ENCODE measurements around the gene TRAPPC8. TPM values are rescaled to one million over a fixed set of nuclear protein-coding genes. Genes with fewer than 3 reads are reported as not detected.

TRAPPC8 gene
- total RNA-seq = 36.7 and 41.6 TPM in 2 replicates

GRCh38 chr18:31942999-31943877 lies at the start of gene TRAPPC8:
Gene TRAPPC8 (minus strand): TSS chr18:31943128. CDS start chr18:31942764, 364 bp downstream.
- Mint-ChIP-seq H3K27me3 (ENCODE audit: insufficient read depth) (no peaks in the 10 kb centered on the region), H3K27ac (peak within 1 kb of the TSS; percentile 95), H3K4me3 (peak within 1 kb of the TSS; percentile 97), H3K36me3 (ENCODE audit: low read depth) (peaks cover 1% of the 10 kb centered on the region), H3K9me3 (no peaks in the 10 kb centered on the region), H3K4me1 (ENCODE audit: low read depth) (peaks cover 40% of the 10 kb centered on the region)
- peak; percentile 86 for DNase-seq (ENCODE audit: low spot score)
- intact Hi-C loops (cut with micrococcal nuclease) = loop anchor here (1.0 to 5.0 kb wide), 5 partner anchors 14 to 529 kb away; partner anchors contain the start of genes GAREM1 and RNF125

GRCh38 chr18:31990823-31991222 lies 47.9 kb upstream of the TRAPPC8 start:
- intact Hi-C loops (cut with micrococcal nuclease) = no loop called here
- H3K4me1 Mint-ChIP-seq (ENCODE audit: low read depth) = no peaks in the 10 kb centered on the region
- no peaks in the 10 kb centered on the region for H3K9me3 Mint-ChIP-seq
- H3K27me3 Mint-ChIP-seq (ENCODE audit: insufficient read depth) = peaks cover 2% of the 10 kb centered on the region
- no peak for DNase-seq (ENCODE audit: low spot score)
- H3K4me3 Mint-ChIP-seq = no peak overlapping the region
- H3K27ac Mint-ChIP-seq = no peak overlapping the region
- H3K36me3 Mint-ChIP-seq (ENCODE audit: low read depth) = no peaks in the 10 kb centered on the region

DNA sequence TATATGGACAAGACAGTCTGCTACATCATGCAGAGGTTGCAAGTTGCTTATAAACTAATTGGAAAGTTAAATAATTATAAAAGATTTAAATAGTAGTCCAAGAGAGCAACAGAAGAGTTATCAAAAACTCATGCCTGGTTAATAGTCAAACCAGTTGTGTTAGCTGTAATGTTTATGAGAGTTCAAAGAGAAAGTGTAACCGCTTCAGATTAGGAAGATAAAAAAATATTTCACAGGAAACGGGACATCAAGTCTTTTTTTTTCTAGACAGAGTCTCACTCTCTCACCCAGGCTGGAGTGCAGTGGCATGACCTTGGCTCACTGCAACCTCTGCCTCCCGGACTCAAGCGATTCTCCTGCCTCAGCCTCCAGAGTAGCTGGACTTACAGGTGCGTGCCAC lies 41.0 kb upstream of the TRAPPC8 start:
- Mint-ChIP-seq H3K9me3 (peaks cover 5% of the 10 kb centered on the region), H3K27me3 (ENCODE audit: insufficient read depth) (no peaks in the 10 kb centered on the region), H3K27ac (no peak overlapping the region), H3K4me3 (no peak overlapping the region), H3K36me3 (ENCODE audit: low read depth) (no peaks in the 10 kb centered on the region), H3K4me1 (ENCODE audit: low read depth) (peaks cover 15% of the 10 kb centered on the region)
- intact Hi-C loops (cut with micrococcal nuclease) = no loop called here
- no peak for DNase-seq (ENCODE audit: low spot score)

- no peak overlapping the region for H3K27ac Mint-ChIP-seq
- H3K27me3 Mint-ChIP-seq (ENCODE audit: insufficient read depth) = no peaks in the 10 kb centered on the region
- H3K4me1 Mint-ChIP-seq (ENCODE audit: low read depth) = peaks cover 15% of the 10 kb centered on the region
- DNase-seq (ENCODE audit: low spot score) = no peak
- H3K36me3 Mint-ChIP-seq (ENCODE audit: low read depth) = peaks cover under 1% of the 10 kb centered on the region
- no peak overlapping the region for H3K4me3 Mint-ChIP-seq
- intact Hi-C loops (cut with micrococcal nuclease) = no loop called here
- H3K9me3 Mint-ChIP-seq = peaks cover 14% of the 10 kb centered on the region
Measured at GRCh38 chr18:31983020-31983419, 40.1 kb upstream of the TRAPPC8 start.

- Mint-ChIP-seq H3K27ac (no peak overlapping the region), H3K36me3 (ENCODE audit: low read depth) (peaks cover 2% of the 10 kb centered on the region), H3K4me1 (ENCODE audit: low read depth) (peaks cover 15% of the 10 kb centered on the region), H3K27me3 (ENCODE audit: insufficient read depth) (no peaks in the 10 kb centered on the region), H3K4me3 (no peak overlapping the region), H3K9me3 (peaks cover 25% of the 10 kb centered on the region)
- DNase-seq (ENCODE audit: low spot score) = no peak
- intact Hi-C loops (cut with micrococcal nuclease) = no loop called here
Measured at GRCh38 chr18:31980863-31981262, 37.9 kb upstream of the TRAPPC8 start.

GRCh38 chr18:31979714-31980113 lies 36.8 kb upstream of the TRAPPC8 start:
- peaks cover 12% of the 10 kb centered on the region for H3K4me1 Mint-ChIP-seq (ENCODE audit: low read depth)
- peaks cover 2% of the 10 kb centered on the region for H3K36me3 Mint-ChIP-seq (ENCODE audit: low read depth)
- peaks cover 36% of the 10 kb centered on the region for H3K9me3 Mint-ChIP-seq
- peaks cover 4% of the 10 kb centered on the region for H3K27me3 Mint-ChIP-seq (ENCODE audit: insufficient read depth)
- no peak overlapping the region for H3K27ac Mint-ChIP-seq
- no peak overlapping the region for H3K4me3 Mint-ChIP-seq
- intact Hi-C loops (cut with micrococcal nuclease) = no loop called here
- no peak for DNase-seq (ENCODE audit: low spot score)

DNA sequence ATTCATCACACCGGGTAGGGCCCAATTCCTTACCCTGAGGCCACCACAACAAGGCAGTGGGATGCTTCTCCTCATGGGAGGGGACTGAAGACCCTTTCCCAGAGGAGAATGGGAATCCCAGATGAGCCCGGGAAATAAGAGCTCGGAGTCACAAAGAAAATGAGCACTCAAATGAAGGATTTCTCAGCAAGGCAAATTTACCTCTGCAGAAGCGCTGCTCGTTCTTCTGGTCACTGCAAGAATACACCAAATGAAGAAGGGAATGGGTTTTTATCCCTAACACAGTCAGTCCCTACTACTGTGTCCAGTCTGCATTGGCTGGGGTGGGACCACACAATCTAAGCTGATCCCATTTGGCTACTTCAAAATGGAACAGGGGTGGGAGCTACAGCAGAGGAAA lies 35.7 kb upstream of the TRAPPC8 start:
- Mint-ChIP-seq H3K4me3 (no peak overlapping the region), H3K27me3 (ENCODE audit: insufficient read depth) (peaks cover 4% of the 10 kb centered on the region), H3K36me3 (ENCODE audit: low read depth) (peaks cover 2% of the 10 kb centered on the region), H3K27ac (no peak overlapping the region), H3K4me1 (ENCODE audit: low read depth) (peaks cover 2% of the 10 kb centered on the region), H3K9me3 (peaks cover 46% of the 10 kb centered on the region)
- no peak for DNase-seq (ENCODE audit: low spot score)
- intact Hi-C loops (cut with micrococcal nuclease) = no loop called here

DNA sequence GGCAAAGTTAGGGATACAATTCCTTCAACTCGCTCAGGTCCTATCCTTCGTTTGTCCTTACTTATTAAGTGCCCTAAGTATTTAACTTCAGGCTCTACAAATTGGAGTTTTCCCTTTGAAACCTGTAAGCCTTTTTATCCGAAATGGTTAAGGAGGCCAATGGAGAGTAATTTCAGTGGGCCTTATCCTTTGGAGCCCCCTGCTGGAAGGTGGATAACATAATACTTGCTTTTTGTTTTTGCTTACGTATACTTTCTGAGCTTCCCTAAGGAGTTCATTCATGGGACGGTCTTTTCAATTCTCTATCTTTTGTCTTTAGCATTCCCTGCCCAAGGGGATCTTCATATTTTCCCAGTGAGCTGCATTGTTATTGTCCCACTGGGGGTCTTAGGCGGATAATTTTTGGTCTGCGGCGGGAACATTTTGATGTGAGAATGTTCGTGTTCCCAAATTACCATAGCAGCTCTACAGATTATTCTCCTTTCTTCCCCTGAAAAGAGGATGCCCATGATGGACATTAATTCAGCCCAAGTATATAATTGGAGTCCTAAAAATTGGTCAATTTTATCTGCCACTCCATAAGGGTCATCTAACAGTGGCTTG lies 34.4 kb upstream of the TRAPPC8 start:
- H3K36me3 Mint-ChIP-seq (ENCODE audit: low read depth) = peaks cover 2% of the 10 kb centered on the region
- intact Hi-C loops (cut with micrococcal nuclease) = loop anchor here (1.0 kb wide), 2 partner anchors 236 to 421 kb away; no protein-coding TSS in a partner anchor
- H3K4me1 Mint-ChIP-seq (ENCODE audit: low read depth) = no peaks in the 10 kb centered on the region

GRCh38 chr18:31976242-31976641 lies 33.3 kb upstream of the TRAPPC8 start:
- no peak overlapping the region for H3K27ac Mint-ChIP-seq
- H3K4me1 Mint-ChIP-seq (ENCODE audit: low read depth) = no peaks in the 10 kb centered on the region
- H3K9me3 Mint-ChIP-seq = peaks cover 52% of the 10 kb centered on the region
- DNase-seq (ENCODE audit: low spot score) = no peak
- peaks cover 2% of the 10 kb centered on the region for H3K36me3 Mint-ChIP-seq (ENCODE audit: low read depth)
- intact Hi-C loops (cut with micrococcal nuclease) = no loop called here
- H3K4me3 Mint-ChIP-seq = no peak overlapping the region
- H3K27me3 Mint-ChIP-seq (ENCODE audit: insufficient read depth) = peaks cover 4% of the 10 kb centered on the region

More for the DNA sequence above, 34.4 kb upstream of the TRAPPC8 start:
- peaks cover 4% of the 10 kb centered on the region for H3K27me3 Mint-ChIP-seq (ENCODE audit: insufficient read depth)
- peaks cover 48% of the 10 kb centered on the region for H3K9me3 Mint-ChIP-seq
- DNase-seq (ENCODE audit: low spot score) = no peak
- H3K27ac Mint-ChIP-seq = no peak overlapping the region
- H3K4me3 Mint-ChIP-seq = no peak overlapping the region

- no peak overlapping the region for H3K4me3 Mint-ChIP-seq
- peaks cover 4% of the 10 kb centered on the region for H3K27me3 Mint-ChIP-seq (ENCODE audit: insufficient read depth)
- peaks cover 48% of the 10 kb centered on the region for H3K9me3 Mint-ChIP-seq
- peaks cover 2% of the 10 kb centered on the region for H3K36me3 Mint-ChIP-seq (ENCODE audit: low read depth)
- intact Hi-C loops (cut with micrococcal nuclease) = no loop called here
- H3K27ac Mint-ChIP-seq = no peak overlapping the region
- no peak for DNase-seq (ENCODE audit: low spot score)
- no peaks in the 10 kb centered on the region for H3K4me1 Mint-ChIP-seq (ENCODE audit: low read depth)
Measured at GRCh38 chr18:31973929-31974546, 31.1 kb upstream of the TRAPPC8 start.

DNA sequence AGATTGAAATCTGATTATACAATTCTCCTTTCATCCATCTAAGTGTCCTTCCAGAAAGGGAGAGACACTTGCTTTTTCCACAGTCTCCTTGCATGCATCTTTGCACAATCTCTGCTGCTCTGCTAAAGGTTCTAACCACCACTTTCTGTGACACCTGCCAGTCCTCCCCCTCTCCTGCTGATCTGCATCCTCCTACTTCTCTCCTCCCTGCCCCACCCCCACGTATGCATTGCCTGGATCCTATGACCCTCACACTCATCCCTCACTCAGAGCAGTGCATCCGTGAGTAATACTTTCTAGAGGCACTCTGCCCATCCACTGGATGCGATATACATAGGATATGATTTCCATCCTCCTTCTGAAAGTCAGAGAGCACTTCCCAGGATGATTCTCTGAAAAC lies 27.7 kb upstream of the TRAPPC8 start:
- no peak overlapping the region for H3K4me3 Mint-ChIP-seq
- H3K4me1 Mint-ChIP-seq (ENCODE audit: low read depth) = no peaks in the 10 kb centered on the region
- peaks cover 4% of the 10 kb centered on the region for H3K27me3 Mint-ChIP-seq (ENCODE audit: insufficient read depth)
- H3K36me3 Mint-ChIP-seq (ENCODE audit: low read depth) = no peaks in the 10 kb centered on the region
- H3K9me3 Mint-ChIP-seq = peaks cover 24% of the 10 kb centered on the region
- H3K27ac Mint-ChIP-seq = no peak overlapping the region
- intact Hi-C loops (cut with micrococcal nuclease) = no loop called here
- no peak for DNase-seq (ENCODE audit: low spot score)

- Mint-ChIP-seq H3K4me3 (no peak overlapping the region), H3K27ac (no peak overlapping the region), H3K36me3 (ENCODE audit: low read depth) (no peaks in the 10 kb centered on the region), H3K27me3 (ENCODE audit: insufficient read depth) (no peaks in the 10 kb centered on the region), H3K4me1 (ENCODE audit: low read depth) (no peaks in the 10 kb centered on the region), H3K9me3 (no peaks in the 10 kb centered on the region)
- DNase-seq (ENCODE audit: low spot score) = no peak
- intact Hi-C loops (cut with micrococcal nuclease) = no loop called here
Measured at GRCh38 chr18:31965316-31965970, 22.5 kb upstream of the TRAPPC8 start.
